NK-92 treated with Interleukin-12 subunit alpha and Interleukin-12 subunit beta, amount 100 ng/mL, for 24 hours (cell line): ENCODE results near the gene CMA1.
A peak's percentile ranks its signal among the peaks of the same experiment; 100 is the strongest.
"Not testable (repeated sequence)": the region's sequence is repeated elsewhere in the genome, so short reads cannot be mapped to it uniquely, and the experiment has no call there.

ENCODE experiments used
- DNase-seq: peaks from one replicate; lab custom pipeline; 2025; lab: John Stamatoyannopoulos, UW

Gene CMA1

DNA sequence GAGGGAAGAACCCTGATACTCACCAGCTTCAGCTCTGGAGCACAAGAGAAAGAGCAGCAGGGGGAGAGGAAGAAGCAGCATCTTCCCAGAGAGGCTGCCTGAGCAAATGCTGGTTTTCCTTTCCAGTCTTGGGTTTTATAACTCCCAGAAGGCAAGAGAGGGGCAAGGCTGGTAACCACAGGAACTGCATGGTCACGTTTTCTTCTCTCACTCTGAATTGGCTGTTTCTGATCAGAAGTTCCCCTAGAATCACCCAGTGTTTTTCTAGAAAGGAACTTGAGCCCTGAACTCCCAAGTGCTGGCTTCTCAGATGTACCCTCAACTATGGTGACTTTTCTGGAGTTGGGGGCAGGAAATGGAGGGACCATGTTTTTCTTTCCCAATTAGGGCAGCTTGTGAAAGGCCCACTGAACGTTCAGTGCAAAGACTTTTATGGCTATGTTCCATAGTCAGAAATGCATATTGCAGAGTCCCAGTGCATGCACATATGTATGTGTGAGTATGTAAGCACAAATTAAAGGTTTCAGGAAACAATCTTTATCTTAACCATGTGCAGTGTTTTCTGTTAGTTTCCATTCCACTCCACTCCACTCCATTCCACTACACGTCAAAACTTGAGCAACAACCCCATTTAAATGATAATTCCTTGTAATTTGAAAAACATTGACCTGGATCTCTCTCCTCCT lies at the start of gene CMA1:
Gene CMA1 (minus strand): TSS at position 111 of the 686 bp plus-strand sequence. CDS start 30 bp downstream, at position 81.
- no peak for DNase-seq

DNA sequence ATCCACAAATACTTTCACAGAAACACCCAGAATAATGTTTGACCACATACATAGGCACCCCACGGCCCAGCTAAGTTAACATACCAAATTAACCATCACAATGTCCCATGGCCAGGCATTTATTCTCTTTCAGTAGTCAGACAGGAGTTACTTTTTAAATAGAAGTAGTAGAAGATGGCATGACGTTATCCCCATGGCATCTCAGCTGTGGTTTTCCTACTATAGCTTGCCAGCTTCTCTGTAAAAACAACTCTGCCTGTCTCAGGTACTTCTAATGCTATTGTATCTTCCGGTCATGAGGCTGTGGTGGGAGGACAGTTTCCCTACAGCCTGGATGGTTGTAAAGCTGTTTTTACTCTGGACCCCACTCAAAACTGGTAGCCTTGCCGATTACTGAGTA lies 48.7 kb upstream of the CMA1 start:
- no peak for DNase-seq

- not testable (repeated sequence) for DNase-seq
These were observed 41.0 kb upstream of the CMA1 start for GRCh38 chr14:24549064-24549463.

GRCh38 chr14:24542346-24542936 lies 34.4 kb upstream of the CMA1 start:
- DNase-seq, result no peak

GRCh38 chr14:24535737-24536136 lies 27.7 kb upstream of the CMA1 start:
- DNase-seq, result no peak

DNA sequence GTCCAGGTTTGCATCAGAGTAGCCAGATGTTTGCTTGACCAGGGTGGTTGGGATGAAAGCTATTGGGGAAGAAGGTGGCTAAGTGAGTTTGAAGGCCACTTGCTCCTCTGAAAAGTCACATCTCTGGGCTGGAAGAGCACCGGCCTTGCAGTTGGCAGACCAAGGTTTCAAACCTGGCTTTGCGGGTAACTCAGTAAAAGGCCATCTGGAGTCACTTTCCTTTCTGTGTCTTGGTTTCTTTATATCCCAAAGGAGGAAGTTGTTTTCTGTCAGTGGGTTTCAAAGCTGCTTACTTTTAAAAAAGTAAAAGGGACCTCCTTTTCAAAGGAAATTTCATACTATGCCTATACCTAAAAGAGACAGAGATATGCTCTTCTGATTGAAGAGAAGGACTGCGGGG lies 26.2 kb upstream of the CMA1 start:
- no peak for DNase-seq

DNA sequence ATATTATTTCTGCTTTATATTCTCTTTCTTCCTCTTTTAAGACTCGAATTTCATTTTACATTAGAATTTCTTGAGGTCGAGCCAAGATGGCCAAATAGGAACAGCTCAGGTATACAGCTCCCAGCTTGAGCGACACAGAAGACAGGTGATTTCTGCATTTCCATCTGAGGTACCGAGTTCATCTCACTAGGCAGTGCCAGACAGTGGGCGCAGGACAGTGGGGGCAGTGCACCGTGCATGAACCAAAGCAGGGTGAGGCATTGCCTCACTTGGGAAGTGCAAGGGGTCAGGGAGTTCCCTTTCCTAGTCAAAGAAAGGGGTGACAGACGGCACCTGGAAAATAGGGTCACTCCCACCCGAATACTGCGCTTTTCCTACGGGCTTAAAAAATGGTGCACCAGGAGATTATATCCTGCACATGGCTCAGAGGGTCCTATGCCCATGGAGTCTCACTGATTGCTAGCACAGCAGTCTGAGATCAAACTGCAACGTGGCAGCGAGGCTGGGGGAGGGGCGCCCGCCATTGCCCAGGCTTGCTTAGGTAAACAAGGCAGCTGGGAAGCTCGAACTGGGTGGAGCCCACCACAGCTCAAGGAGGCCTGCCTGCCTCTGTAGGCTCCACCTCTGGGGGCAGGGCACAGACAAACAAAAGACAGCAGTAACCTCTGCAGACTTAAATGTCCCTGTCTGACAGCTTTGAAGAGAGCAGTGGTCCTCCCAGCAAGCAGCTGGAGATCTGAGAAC lies 18.0 kb upstream of the CMA1 start:
- DNase-seq, result not testable (repeated sequence)

DNA sequence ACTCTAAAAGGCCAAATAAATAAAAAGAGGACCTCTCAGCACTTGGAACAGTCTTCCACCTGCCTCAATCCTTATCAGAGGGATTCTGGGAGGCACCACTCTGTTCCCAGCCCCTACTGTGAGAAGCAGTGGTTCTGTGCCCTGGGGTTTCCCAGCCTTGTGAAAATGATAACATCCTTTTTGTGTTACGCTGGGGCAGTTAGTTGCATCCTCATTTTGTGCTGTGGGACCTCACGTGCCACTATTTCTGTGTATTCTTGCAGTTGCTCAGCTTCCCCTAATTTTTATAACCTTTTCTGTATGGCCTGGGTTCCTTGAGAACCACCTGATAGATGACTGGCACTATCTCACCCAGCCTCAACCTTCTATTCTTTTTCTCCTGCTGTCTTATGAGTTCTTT lies 10.8 kb upstream of the CMA1 start:
- no peak for DNase-seq

GRCh38 chr14:24514209-24514608 lies 6.1 kb upstream of the CMA1 start:
- DNase-seq, result no peak

DNA sequence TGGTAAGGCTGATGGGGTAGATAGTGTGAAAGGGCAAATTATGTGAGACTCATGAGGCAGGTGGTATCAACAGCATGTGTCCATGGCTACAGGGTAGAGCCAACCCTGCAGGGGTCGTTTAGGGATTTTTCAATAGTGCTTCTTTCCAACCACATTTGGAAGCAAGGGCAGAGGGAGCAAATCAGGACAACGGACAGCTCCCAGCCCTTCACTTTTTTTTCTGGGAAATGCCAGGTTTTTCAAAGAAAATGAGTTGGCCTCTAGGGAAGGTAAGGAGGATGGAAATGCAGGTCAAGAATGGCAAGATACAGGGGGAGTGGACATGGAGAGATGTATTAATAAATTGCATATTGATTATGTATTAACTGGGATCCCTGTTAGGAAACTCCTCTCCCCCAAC lies 4.9 kb upstream of the CMA1 start:
- no peak for DNase-seq

GRCh38 chr14:24506443-24506842 lies 1.6 kb downstream of the CMA1 start:
- DNase-seq, result no peak

GRCh38 chr14:24504425-24504950 lies 3.6 kb downstream of the CMA1 start:
- DNase-seq, result no peak

- not testable (repeated sequence) for DNase-seq
These were observed 16.3 kb downstream of the CMA1 start for GRCh38 chr14:24491586-24492408.

- DNase-seq, result no peak
These were observed 24.3 kb downstream of the CMA1 start for GRCh38 chr14:24483604-24484252.

DNA sequence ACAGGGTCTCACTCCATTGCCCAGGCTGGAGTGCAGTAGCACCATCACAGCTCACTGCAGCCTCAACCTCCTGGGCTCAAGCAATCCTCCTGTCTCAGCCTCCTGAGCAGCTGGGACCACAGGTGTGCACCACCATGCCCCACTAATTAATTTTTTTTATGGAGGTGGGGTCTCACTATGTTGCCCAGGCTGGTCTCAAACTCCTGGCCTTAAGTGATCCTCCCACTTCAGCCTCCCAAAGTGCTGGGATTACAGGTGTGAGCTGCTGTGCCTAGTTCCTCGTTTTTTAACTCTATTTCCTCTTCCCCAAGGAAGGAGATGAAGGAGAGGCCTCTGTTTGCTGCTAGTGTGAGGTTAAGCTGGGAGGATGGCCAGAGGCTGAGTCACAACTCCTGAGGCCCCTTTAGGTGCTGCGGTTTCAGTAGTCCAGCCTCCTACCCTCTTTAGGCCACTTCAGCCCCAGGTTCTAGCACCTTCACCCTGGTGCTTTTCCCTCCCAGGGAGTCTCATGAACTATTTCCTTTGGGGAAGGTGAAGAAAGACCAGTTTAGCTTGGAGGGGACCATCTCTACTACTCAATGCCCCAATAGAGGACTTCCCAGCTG lies 25.3 kb downstream of the CMA1 start:
- not testable (repeated sequence) for DNase-seq

- peak; percentile 14 for DNase-seq
These were observed 26.3 kb downstream of the CMA1 start for GRCh38 chr14:24481622-24482324.

DNA sequence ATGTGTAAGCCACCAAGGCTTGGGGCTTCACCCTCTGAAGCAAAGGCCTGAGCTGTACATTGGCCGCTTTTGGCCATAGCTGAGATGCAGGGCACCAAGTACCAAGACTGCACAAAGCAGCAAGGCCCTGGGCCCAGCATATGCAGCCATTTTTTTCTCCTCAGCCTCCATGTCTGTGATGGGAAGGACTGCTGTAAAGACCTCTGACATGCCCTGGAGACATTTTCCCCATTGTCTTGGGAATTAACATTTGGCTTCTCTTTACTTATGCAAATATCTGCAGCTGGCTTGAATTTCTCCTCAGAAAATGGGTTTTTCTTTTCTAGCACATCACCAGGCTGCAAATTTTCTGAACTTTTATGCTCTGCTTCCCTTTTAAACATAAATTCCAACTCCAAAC lies 28.1 kb downstream of the CMA1 start:
- not testable (repeated sequence) for DNase-seq

- no peak for DNase-seq
These were observed 32.8 kb downstream of the CMA1 start for GRCh38 chr14:24475261-24475660.

DNA sequence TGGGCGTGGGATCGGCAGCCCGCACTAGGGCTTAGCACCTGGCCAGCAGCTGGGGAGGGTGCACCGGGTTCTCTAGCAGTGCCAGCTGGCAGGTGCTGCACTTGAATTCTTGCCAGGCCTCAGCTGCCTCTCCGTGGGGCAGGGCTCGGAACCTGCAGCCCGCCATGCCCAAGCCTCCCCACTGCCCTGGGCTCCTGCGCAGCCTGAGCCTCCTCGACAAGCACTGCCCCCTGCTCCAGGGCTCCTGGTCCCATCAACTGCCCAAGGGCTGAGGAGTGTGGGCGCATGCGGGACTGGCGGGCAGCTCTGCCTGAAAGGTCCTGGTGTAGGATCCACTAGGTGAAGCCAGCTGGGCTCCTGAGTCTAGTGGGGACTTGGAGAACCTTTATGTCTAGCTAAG lies 34.9 kb downstream of the CMA1 start:
- no peak for DNase-seq

DNA sequence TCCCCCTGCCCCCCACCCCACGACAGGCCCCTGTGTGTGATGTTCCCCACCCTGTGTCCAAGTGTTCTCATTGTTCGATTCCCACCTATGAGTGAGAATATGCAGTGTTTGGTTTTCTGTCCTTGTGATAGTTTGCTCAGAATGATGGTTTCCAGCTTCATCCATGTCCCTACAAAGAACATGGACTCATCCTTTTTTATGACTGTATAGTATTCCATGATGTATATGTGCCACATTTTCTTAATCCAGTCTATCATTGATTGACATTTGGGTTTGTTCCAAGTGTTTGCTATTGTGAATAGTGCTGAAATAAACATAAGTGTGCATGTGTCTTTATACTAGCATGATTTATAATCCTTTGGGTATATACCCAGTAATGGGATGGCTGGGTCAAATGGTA lies 37.6 kb downstream of the CMA1 start:
- not testable (repeated sequence) for DNase-seq
